Smooth muscle cell (in vitro differentiated cells): ENCODE data around the gene MIER3. TPM values are rescaled to one million over a fixed set of nuclear protein-coding genes. Genes with fewer than 3 reads are reported as not detected.

Experiments
- DNase-seq: peaks from one replicate; lab custom pipeline; 2025; ENCODE audit not compliant: unreplicated experiment; lab: John Stamatoyannopoulos, UW
- H2AFZ ChIP-seq: fragments of 200-600 bp; sonication (generic); 2 replicates; pipeline ENCODE4 v1.6.0; 2016; ENCODE audit warnings: antibody characterized with exemption, low read depth, mild to moderate bottlenecking
- H3F3A ChIP-seq: fragments of 200-600 bp; sonication (generic); 2 replicates; pipeline ENCODE4 v1.6.0; 2017; ENCODE audit warnings: antibody characterized with exemption, low read depth
- H3K27ac ChIP-seq: fragments of 200-600 bp; sonication (generic); 2 replicates; pipeline ENCODE4 v1.5.1; 2016; ENCODE audit warnings: low read depth, mild to moderate bottlenecking
- H3K27me3 ChIP-seq: fragments of 200-600 bp; sonication (generic); 2 replicates; pipeline ENCODE4 v1.6.1; 2016; ENCODE audit warnings: low read depth, mild to moderate bottlenecking
- H3K36me3 ChIP-seq: fragments of 200-600 bp; sonication (generic); 2 replicates; pipeline ENCODE4 v1.5.1; 2016; ENCODE audit warnings: low read depth
- H3K4me1 ChIP-seq: fragments of 200-600 bp; sonication (generic); 2 replicates; pipeline ENCODE4 v1.5.1; 2016; ENCODE audit warnings: low read depth
- H3K4me2 ChIP-seq: fragments of 200-600 bp; sonication (generic); 2 replicates; pipeline ENCODE4 v1.6.0; 2016; ENCODE audit warnings: mild to moderate bottlenecking
- H3K4me3 ChIP-seq: fragments of 200-600 bp; sonication (generic); 2 replicates; pipeline ENCODE4 v1.5.1; 2016; ENCODE audit warnings: mild to moderate bottlenecking
- H3K79me2 ChIP-seq: fragments of 200-600 bp; sonication (generic); 2 replicates; pipeline ENCODE4 v1.6.0; 2016; ENCODE audit warnings: low read depth, mild to moderate bottlenecking
- H3K9ac ChIP-seq: fragments of 200-600 bp; sonication (generic); 2 replicates; pipeline ENCODE4 v1.6.0; 2016; ENCODE audit warnings: low read depth
- H3K9me3 ChIP-seq: fragments of 200-600 bp; sonication (generic); replicated peaks from 2 replicates; pipeline ENCODE4 v1.5.1; 2016; ENCODE audit warnings: low read depth
- H4K20me1 ChIP-seq: fragments of 200-600 bp; sonication (generic); 2 replicates; pipeline ENCODE4 v1.6.0; 2016; ENCODE audit warnings: low read depth
- WGBS: methylation state at CpG from one replicate; pipeline ENCODE4 v1.1.7; 2016; ENCODE audit warnings: low lambda C conversion rate; 5-methylcytosine and 5-hydroxymethylcytosine counted together
- polyA plus RNA-seq: library from polyadenylated mRNA; unstranded; fragments of >200 nt; fragmentation: Nextera tagmentation; extraction: Ambion mirVana; gene quantifications from 2 replicates; pipeline ENCODE4 v1.2.1, GENCODE V29; 2016
- total RNA-seq: library from RNA; depleted of rRNA; stranded (reverse); fragments of >200 nt; gene quantifications from 2 replicates; pipeline ENCODE4 v1.2.3, GENCODE V29; 2014
- TF ChIP-seq, protein P1 (sequence below): fragments of 200-600 bp; sonication (generic); IDR thresholded peaks from 2 replicates; pipeline ENCODE4 v1.5.1; 2017; ENCODE audit warnings: borderline replicate concordance, mild to moderate bottlenecking, antibody characterized with exemption; ENCODE audit not compliant: insufficient read depth, poor library complexity, severe bottlenecking

The MIER3 gene
- total and polyA plus RNA-seq, 2 experiments from 2014 or later = 4.1 to 23.4 TPM

DNA sequence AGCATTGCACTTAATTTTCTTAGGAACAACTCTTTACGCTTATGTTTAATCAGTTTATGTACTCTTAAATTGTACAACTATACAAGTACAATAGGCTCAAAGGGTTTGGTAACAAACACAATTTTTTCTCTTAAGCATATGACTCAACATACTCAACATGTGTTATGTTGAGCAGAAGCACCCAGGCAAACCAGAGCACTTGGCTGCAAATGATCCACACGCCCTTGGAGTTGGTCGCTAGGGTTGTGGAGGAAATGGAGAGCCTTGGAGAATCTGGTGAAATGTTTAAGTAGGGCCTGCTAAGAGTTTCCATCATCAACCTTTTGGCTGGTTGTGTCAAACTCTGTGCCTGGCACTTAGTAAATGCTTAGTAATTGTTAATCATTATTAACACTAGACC is 25.1 kb upstream of the MIER3 start:
- H3K36me3 ChIP-seq = no peaks in the 10 kb centered on the region
- H3K4me1 ChIP-seq = no peaks in the 10 kb centered on the region
- no peak overlapping the region for H3K27ac ChIP-seq
- no peak for DNase-seq
- no peaks in the 10 kb centered on the region for H3K27me3 ChIP-seq
- WGBS = 96% methylated on average over 3 of the region's 3 CpGs
- no peak overlapping the region for H3K4me3 ChIP-seq
- H3K4me2 ChIP-seq = no peak overlapping the region
- TF ChIP-seq, protein P1, sequence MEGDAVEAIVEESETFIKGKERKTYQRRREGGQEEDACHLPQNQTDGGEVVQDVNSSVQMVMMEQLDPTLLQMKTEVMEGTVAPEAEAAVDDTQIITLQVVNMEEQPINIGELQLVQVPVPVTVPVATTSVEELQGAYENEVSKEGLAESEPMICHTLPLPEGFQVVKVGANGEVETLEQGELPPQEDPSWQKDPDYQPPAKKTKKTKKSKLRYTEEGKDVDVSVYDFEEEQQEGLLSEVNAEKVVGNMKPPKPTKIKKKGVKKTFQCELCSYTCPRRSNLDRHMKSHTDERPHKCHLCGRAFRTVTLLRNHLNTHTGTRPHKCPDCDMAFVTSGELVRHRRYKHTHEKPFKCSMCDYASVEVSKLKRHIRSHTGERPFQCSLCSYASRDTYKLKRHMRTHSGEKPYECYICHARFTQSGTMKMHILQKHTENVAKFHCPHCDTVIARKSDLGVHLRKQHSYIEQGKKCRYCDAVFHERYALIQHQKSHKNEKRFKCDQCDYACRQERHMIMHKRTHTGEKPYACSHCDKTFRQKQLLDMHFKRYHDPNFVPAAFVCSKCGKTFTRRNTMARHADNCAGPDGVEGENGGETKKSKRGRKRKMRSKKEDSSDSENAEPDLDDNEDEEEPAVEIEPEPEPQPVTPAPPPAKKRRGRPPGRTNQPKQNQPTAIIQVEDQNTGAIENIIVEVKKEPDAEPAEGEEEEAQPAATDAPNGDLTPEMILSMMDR = no peak
- H4K20me1 ChIP-seq = no peaks in the 10 kb centered on the region
- H2AFZ ChIP-seq = no peak overlapping the region
- no peaks in the 10 kb centered on the region for H3K9me3 ChIP-seq
- H3K9ac ChIP-seq = no peak overlapping the region
- no peaks in the 10 kb centered on the region for H3K79me2 ChIP-seq
- H3F3A ChIP-seq = no peaks in the 10 kb centered on the region

DNA sequence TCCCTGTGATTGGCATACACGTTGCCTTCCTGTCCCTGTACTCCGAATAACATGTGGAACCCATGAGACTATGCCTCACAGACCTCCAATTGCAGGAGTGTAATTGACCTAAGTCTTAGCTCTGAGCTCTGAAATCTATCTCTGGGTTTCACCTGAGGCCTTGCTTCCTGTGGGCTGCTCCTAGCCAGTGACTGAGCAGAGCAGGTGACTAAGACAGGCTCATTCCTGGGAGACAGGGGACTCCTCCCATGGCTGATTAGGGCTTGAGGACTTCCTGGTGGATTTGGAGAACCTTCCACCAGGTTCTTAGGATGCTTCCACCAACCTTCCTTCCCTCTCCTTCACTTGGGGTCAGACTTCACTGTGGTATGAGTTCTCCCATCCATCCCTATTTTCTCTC is 22.3 kb upstream of the MIER3 start:
- Histone ChIP-seq H3K4me1 (no peaks in the 10 kb centered on the region), H3K9ac (no peak overlapping the region), H3F3A (no peaks in the 10 kb centered on the region), H2AFZ (no peak overlapping the region), H3K4me3 (no peak overlapping the region), H3K79me2 (no peaks in the 10 kb centered on the region), H3K27ac (no peak overlapping the region), H3K4me2 (no peak overlapping the region), H3K27me3 (no peaks in the 10 kb centered on the region), H3K36me3 (no peaks in the 10 kb centered on the region), H4K20me1 (no peaks in the 10 kb centered on the region), H3K9me3 (no peaks in the 10 kb centered on the region)
- WGBS = 95% methylated on average over 2 of the region's 2 CpGs
- TF ChIP-seq, protein P1 = no peak
- DNase-seq = no peak

DNA sequence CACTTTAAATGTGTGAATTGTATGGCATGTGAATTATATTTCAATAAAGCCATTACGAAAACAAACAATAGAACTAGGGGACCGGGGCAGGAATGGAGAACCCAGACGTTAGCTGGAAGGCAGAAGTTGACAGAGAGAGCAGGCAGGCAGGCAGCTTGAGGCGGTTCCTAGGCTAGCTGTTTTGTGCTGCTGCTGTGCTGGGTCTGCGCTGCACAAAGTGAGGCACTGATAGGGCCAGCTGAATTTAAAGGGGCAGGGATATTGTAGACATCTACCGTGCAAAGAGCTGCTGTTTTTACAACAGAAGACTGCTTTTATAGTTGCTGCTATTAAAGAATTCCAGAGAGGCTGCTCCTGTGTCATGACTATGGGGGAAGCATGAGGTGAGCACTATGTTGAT is 21.6 kb upstream of the MIER3 start:
- TF ChIP-seq, protein P1 = no peak
- no peaks in the 10 kb centered on the region for H3K9me3 ChIP-seq
- WGBS = 69% methylated on average over 6 of the region's 6 CpGs

DNA sequence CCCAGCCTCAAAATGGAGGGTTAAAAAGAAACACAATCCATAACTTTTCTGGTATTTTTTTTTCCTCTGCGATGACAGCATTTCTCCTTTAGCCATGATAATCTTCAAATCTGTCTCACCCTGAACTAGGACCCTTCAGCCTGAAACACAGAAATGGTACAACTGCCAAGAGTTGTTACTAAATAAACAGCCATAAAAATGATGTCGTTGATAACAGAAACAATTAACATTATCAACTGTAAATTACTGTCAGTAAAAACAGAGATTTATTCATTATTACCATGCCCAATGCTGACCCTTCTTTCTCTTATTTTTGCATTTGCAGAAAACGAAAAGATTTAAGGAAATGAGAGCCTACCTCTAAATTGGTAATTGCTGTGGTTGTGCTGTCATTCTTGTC is 19.4 kb upstream of the MIER3 start:
- H4K20me1 ChIP-seq = no peaks in the 10 kb centered on the region
- H3K4me2 ChIP-seq = no peak overlapping the region
- no peak overlapping the region for H3K4me3 ChIP-seq
- no peaks in the 10 kb centered on the region for H3K36me3 ChIP-seq
- H3K9me3 ChIP-seq = no peaks in the 10 kb centered on the region
- no peaks in the 10 kb centered on the region for H3K79me2 ChIP-seq
- H2AFZ ChIP-seq = no peak overlapping the region
- no peak for DNase-seq
- no peak overlapping the region for H3K9ac ChIP-seq
- WGBS = 58% methylated on average over 3 of the region's 3 CpGs
- TF ChIP-seq, protein P1 = no peak
- H3F3A ChIP-seq = no peaks in the 10 kb centered on the region
- no peak overlapping the region for H3K27ac ChIP-seq
- no peaks in the 10 kb centered on the region for H3K27me3 ChIP-seq
- H3K4me1 ChIP-seq = no peaks in the 10 kb centered on the region

More for the DNA sequence above, 21.6 kb upstream of the MIER3 start:
- Histone ChIP-seq H3F3A (no peaks in the 10 kb centered on the region), H2AFZ (no peak overlapping the region), H3K4me1 (no peaks in the 10 kb centered on the region), H3K27me3 (no peaks in the 10 kb centered on the region), H3K4me2 (no peak overlapping the region), H4K20me1 (no peaks in the 10 kb centered on the region), H3K36me3 (no peaks in the 10 kb centered on the region), H3K9ac (no peak overlapping the region), H3K79me2 (no peaks in the 10 kb centered on the region), H3K4me3 (no peak overlapping the region), H3K27ac (no peak overlapping the region)
- no peak for DNase-seq
